BE2C (cell line): ENCODE results near the gene OTX2.

Source experiments
- DNase-seq: peaks from one replicate; pipeline ENCODE4 v3.0.0-alpha.2; 2020
- H3K27me3 ChIP-seq: fragments of 250-450 bp; sonication (Bioruptor Pico); 2 replicates; pipeline ENCODE4 v1.5.1; 2020; ENCODE audit warnings: mild to moderate bottlenecking
- H3K36me3 ChIP-seq: fragments of 250-450 bp; sonication (Bioruptor Pico); 2 replicates; pipeline ENCODE4 v1.5.1; 2020; ENCODE audit warnings: mild to moderate bottlenecking
- H3K4me1 ChIP-seq: fragments of 250-450 bp; sonication (Bioruptor Pico); 2 replicates; pipeline ENCODE4 v1.5.1; 2020
- H3K4me3 ChIP-seq: 2 replicates; pipeline ENCODE4 v1.5.1; 2011; ENCODE audit warnings: low read depth, low read length
- H3K9me3 ChIP-seq: fragments of 250-450 bp; sonication (Bioruptor Pico); 2 replicates; pipeline ENCODE4 v1.5.1; 2020
- CTCF ChIP-seq: IDR thresholded peaks from 2 replicates; pipeline ENCODE4 v1.5.1; 2012; ENCODE audit warnings: mild to moderate bottlenecking, low read depth, low read length

OTX2 gene

GRCh38 chr14:56810836-56811592 lies 735 bp upstream of the OTX2 start:
- TF ChIP-seq CTCF = no peak
- Histone ChIP-seq H3K36me3 (no peaks in the 10 kb centered on the region), H3K9me3 (no peaks in the 10 kb centered on the region), H3K27me3 (peaks cover 98% of the 10 kb centered on the region), H3K4me1 (no peaks in the 10 kb centered on the region), H3K4me3 (no peak overlapping the region)
- no peak for DNase-seq

- H3K9me3 ChIP-seq = no peaks in the 10 kb centered on the region
- no peak for DNase-seq
- H3K36me3 ChIP-seq = no peaks in the 10 kb centered on the region
- peaks cover 96% of the 10 kb centered on the region for H3K27me3 ChIP-seq
- TF ChIP-seq CTCF = no peak
- no peaks in the 10 kb centered on the region for H3K4me1 ChIP-seq
- H3K4me3 ChIP-seq = no peak overlapping the region
These were observed 771 bp downstream of the OTX2 start for GRCh38 chr14:56809270-56810146.

GRCh38 chr14:56808383-56809269 lies 1.7 kb downstream of the OTX2 start:
- no peak for DNase-seq
- Histone ChIP-seq H3K4me3 (no peak overlapping the region), H3K9me3 (no peaks in the 10 kb centered on the region), H3K27me3 (peaks cover 98% of the 10 kb centered on the region), H3K36me3 (no peaks in the 10 kb centered on the region), H3K4me1 (no peaks in the 10 kb centered on the region)
- no peak for TF ChIP-seq CTCF

GRCh38 chr14:56808110-56808382 lies 2.2 kb downstream of the OTX2 start:
- H3K9me3 ChIP-seq = no peaks in the 10 kb centered on the region
- no peaks in the 10 kb centered on the region for H3K36me3 ChIP-seq
- no peak overlapping the region for H3K4me3 ChIP-seq
- DNase-seq = no peak
- no peaks in the 10 kb centered on the region for H3K4me1 ChIP-seq
- H3K27me3 ChIP-seq = peaks cover 98% of the 10 kb centered on the region
- TF ChIP-seq CTCF = no peak

GRCh38 chr14:56807386-56808109 lies 2.7 kb downstream of the OTX2 start:
- TF ChIP-seq CTCF = no peak
- no peak for DNase-seq
- H3K4me3 ChIP-seq = no peak overlapping the region
- no peaks in the 10 kb centered on the region for H3K4me1 ChIP-seq
- peaks cover 98% of the 10 kb centered on the region for H3K27me3 ChIP-seq
- H3K36me3 ChIP-seq = no peaks in the 10 kb centered on the region
- H3K9me3 ChIP-seq = no peaks in the 10 kb centered on the region
